NCI-H345 treated with DMSO at 0.1 percent for 48 hours (cell line): ENCODE measurements around the gene LDLRAD4.
"Not testable (repeated sequence)": the region's sequence is repeated elsewhere in the genome, so short reads cannot be mapped to it uniquely, and the experiment has no call there.

Source experiments
- DNase-seq: peaks from one replicate; lab custom pipeline; 2025; ENCODE audit not compliant: unreplicated experiment; lab: John Stamatoyannopoulos, UW

The LDLRAD4 gene

GRCh38 chr18:13476312-13476711 is 257.8 kb downstream of the LDLRAD4 start:
- not testable (repeated sequence) for DNase-seq

- no peak for DNase-seq
Measured at GRCh38 chr18:13477147-13477683, 258.7 kb downstream of the LDLRAD4 start.

- DNase-seq: no peak
Measured at GRCh38 chr18:13480571-13481255, 262.2 kb downstream of the LDLRAD4 start.

GRCh38 chr18:13481331-13481730 is 262.8 kb downstream of the LDLRAD4 start:
- no peak for DNase-seq

- DNase-seq: no peak
Measured at GRCh38 chr18:13481820-13482617, 263.5 kb downstream of the LDLRAD4 start.

GRCh38 chr18:13482618-13482945 is 264.0 kb downstream of the LDLRAD4 start:
- no peak for DNase-seq

- no peak for DNase-seq
Measured at GRCh38 chr18:13483316-13484270, 265.0 kb downstream of the LDLRAD4 start.

GRCh38 chr18:13485182-13485581 is 266.6 kb downstream of the LDLRAD4 start:
- DNase-seq: no peak

GRCh38 chr18:13485604-13486003 is 267.0 kb downstream of the LDLRAD4 start:
- DNase-seq: no peak

GRCh38 chr18:13486284-13486683 is 267.7 kb downstream of the LDLRAD4 start:
- DNase-seq: no peak

GRCh38 chr18:13486686-13487085 is 268.1 kb downstream of the LDLRAD4 start:
- DNase-seq: no peak

GRCh38 chr18:13487237-13487636 is 268.7 kb downstream of the LDLRAD4 start:
- DNase-seq: no peak

- no peak for DNase-seq
Measured at GRCh38 chr18:13488281-13488929, 269.8 kb downstream of the LDLRAD4 start.

GRCh38 chr18:13489303-13489702 is 270.7 kb downstream of the LDLRAD4 start:
- not testable (repeated sequence) for DNase-seq

GRCh38 chr18:13491138-13491537 is 272.6 kb downstream of the LDLRAD4 start:
- DNase-seq: no peak

GRCh38 chr18:13492314-13492713 is 273.8 kb downstream of the LDLRAD4 start:
- DNase-seq: no peak

- DNase-seq: no peak
Measured at GRCh38 chr18:13493079-13493478, 274.5 kb downstream of the LDLRAD4 start.

GRCh38 chr18:13493725-13494124 is 275.2 kb downstream of the LDLRAD4 start:
- DNase-seq: no peak

GRCh38 chr18:13494871-13495445 is 276.4 kb downstream of the LDLRAD4 start:
- no peak for DNase-seq

GRCh38 chr18:13495961-13496360 is 277.4 kb downstream of the LDLRAD4 start:
- DNase-seq: no peak
